ENCODE measurements around the gene TJP2.

GRCh38 chr9:69172895-69173294, 1.2 kb upstream of the TJP2 start:
- TF ChIP-seq EZH2 (IDR thresholded peaks at IDR 0.05; ENCODE audit: low read length, unreplicated experiment) = no peak
- TF ChIP-seq CTCF (conservative IDR thresholded peaks at IDR 0.05; ENCODE audit: low read depth, low read length) = no peak

Measured in PC-3 (cell line).